CD4-positive, alpha-beta T cell treated with Interferon gamma for 1 hour (primary cell): ENCODE data around the gene DENND2C.

ENCODE experiments used
- DNase-seq: peaks from one replicate; pipeline ENCODE4 v3.0.0-alpha.2; 2020

The DENND2C gene, protein sequence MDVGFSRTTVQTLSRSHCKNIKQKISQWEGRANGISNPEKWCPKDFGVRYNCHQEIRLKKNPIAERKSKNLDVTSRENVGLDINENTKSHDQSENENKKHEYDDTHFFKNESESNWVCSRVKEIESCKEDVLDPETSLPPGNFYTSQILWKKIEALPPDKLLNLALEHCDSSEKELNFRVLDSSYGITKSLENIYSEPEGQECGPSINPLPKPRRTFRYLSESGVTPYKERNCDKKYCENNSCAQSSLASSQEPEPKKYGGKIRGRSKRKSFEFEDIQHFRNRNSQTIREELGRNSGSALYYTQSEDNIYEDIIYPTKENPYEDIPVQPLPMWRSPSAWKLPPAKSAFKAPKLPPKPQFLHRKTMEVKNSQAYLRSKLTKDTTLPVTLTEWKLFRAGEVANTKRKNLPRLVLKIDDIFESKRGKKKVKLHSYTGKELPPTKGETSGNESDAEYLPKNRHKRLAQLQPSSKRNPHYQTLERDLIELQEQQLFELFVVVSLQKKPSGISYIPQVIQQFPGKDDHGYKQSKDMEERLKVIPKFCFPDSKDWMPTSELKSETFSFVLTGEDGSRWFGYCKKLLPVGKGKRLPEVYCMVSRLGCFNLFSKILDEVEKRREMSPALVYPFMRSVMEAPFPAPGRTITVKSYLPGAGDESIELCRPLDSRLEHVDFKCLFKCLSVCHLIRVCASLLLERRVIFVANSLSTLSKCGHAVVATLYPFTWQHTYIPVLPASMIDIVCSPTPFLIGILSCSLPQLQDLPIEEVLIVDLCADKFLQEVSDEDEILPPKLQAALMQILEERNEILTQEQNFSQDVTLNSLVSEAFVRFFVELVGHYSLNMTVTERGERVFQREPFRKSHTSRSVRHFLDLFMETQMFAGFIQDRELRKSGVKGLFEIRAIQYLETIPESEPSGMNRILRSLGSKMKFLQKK

DNA sequence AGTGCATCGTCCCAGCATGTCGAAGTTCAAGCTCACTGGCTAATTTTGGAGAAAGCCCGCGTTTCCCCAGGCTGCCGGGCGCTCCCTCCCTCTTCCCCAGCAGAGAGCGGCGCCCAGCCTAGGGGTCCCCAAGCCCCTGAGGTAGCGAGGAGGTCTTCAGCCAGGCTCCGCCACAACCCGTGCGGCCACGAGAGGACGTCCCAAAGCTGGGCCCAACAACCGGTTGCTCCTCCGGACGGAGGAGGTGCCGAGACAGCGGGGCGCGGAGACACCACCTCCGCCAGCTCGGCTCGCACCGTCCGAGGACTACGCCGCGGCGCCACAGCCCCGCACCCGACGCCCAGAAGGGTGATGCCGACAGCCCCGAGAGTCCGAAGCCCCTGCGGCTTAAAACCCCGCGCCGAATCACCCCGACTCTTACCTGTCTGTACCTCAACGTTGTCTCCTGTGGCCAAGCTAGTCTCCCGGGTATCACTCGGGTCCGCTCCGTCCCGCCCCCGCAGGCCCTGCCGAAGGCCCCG, at the start of gene DENND2C:
Gene DENND2C, minus strand, starts transcription at position 488 of the 521 bp plus-strand sequence. CDS start 44,065 bp downstream, outside the sequence.
- no peak for DNase-seq

DNA sequence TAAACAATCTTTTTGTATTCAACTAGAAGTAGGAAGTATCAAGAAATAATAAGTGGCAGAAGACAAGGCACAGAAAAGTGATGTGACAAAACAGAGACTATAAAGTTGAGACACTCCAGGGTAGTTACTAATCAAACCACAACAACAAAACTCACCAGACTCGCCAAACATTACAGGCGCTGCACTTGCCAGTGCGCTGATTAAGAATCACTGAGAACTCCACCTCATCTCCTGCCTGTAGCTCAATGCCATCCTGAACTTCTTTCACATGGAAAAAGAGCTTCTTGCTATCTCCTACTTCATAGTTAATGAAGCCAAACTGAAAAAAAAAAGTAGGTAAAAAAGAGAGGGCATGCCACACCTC, 49.6 kb upstream of the DENND2C start:
- no peak for DNase-seq

DNA sequence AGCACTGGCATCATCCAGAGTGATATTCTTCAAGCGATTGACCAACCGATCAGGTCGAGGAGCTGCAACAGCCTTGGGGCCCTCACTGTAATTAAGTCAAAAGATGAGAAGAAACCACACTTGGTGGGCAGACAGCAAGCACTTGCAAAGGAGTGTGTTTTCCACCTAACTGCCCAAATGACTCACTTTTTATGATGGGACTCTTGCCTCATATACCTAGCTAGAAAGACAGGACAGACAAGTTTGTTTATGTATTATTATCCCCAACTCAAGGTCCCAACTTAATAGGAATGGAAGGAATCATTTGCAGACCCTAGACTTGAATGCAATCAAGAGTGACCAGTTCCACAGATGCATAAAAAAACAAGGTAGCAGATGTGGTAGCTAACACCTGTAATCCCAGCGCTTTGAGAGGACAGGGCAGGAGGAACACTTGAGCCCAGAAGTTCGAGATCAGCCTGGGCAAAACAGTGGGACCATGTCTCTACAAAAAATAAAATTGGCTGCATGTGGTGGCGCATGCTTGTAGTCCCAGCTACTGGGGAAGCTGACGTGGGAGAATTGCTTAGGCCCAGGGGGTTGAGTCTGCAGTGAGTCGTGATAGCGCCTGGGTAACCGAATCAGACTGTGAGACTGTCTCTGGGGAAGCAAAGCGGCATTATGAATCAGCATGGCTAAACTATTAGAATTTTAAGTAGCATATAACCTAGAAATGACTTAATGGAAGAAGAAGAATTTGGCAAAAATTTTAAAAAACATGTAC, 49.0 kb upstream of the DENND2C start:
- no peak for DNase-seq

DNA sequence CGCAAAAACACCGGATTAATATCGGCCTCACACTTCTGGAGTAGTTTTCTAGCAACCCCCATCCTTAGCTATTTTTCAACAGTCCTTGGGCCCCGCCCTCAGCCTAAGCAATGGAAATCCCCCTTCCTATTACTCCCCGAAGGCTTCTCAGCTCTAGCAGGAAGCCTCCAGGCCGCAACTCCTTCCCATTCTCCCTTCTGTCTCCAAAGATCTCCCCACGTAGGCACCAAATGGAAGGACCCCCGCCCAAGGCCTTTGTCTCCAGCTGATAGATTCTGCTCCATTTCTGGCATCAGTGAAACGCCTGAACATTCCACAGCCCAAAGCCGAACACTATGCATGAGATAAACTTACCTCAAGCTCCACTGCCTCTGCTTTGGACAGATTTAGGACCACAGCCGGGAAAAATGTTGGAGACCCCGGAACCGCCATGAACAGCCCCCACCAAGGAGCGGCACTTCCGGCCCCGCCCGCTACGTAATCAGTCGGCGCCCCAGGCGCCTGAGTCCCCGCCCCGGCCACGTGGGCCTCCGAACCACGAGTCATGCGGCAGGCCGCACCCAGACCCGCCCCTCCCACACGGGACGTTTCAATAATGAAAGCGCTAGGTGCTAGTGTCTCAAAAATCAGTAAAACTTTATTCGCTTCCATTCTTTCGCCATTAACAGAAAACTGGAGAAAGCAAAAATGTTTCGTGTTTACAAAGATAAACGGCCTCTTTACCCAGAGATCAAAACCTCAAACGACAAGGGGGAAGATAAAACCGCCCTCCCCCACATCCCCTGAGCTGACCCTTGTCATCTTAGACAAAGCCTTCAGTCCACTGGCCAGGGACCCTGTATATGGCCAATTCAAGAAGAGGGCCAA, 46.7 kb upstream of the DENND2C start, which contains the start of gene NRAS:
Gene NRAS, minus strand, starts transcription at position 468 of the 867 bp plus-strand sequence. CDS start 611 bp downstream, outside the sequence.
- peak; percentile 93 for DNase-seq

DNA sequence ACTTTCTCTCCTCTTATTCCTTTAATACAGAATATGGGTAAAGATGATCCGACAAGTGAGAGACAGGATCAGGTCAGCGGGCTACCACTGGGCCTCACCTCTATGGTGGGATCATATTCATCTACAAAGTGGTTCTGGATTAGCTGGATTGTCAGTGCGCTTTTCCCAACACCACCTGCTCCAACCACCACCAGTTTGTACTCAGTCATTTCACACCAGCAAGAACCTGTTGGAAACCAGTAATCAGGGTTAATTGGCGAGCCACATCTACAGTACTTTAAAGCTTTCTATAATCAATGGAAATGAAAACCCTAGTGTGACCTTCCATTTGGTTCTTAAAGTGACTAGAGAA, 46.1 kb upstream of the DENND2C start:
- no peak for DNase-seq

DNA sequence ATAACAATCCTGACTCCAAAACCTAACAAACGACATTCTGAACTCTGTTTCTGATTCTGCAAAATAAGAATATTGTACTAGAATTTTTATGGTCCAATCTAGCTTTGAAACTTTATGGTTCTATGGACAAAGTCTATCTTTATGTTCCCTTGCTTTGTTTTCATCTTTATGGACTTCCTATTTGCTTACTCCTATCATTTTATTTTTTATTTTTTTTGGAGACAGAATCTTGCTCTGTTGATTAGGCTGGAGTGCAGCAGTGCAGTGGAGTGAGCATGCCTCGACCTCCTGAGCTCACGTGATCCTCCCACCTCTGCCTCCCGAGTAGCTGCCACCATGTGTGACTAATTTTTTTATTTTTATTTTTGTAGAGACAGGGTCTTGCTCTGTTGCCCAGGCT, 43.1 kb upstream of the DENND2C start:
- DNase-seq: no peak

DNA sequence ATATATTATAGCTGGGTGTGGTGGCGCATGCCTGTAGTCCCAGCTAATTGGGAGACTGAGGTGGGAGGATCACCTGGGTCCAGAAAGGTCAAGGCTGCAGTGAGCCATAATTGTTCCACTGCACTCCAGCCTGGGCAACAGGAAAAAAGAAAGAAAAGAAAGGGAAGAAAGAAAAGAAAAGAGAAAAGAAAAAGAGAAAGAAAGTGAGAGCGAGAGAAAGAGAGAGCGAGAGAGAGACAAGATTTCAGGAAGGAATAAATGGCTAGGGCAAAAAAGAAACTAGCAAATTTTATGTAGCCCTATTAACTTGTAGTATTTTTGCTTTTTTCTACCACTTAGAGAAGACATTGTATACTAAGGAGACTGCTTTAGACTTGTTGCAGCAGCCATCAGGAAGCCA, 40.5 kb upstream of the DENND2C start:
- DNase-seq: no peak

DNA sequence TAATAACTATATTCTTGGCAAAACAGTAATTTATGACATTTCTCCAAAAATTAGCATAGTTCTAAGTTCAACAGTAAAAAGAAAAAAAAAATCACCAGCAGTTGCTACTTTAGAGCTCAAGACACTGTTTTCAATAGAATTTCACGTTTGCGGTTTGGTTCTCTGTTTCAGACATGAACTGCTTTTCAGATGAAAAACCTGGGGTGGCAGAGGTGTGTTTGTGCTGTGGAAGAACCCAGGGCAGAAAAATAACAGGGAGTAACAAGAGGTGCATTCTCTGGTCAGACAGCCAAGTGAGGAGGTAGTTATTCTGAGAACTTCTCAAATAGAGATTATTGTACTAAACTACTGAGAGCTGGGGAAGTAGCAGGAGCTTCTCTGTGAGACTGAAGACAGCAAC, 37.8 kb upstream of the DENND2C start:
- no peak for DNase-seq

DNA sequence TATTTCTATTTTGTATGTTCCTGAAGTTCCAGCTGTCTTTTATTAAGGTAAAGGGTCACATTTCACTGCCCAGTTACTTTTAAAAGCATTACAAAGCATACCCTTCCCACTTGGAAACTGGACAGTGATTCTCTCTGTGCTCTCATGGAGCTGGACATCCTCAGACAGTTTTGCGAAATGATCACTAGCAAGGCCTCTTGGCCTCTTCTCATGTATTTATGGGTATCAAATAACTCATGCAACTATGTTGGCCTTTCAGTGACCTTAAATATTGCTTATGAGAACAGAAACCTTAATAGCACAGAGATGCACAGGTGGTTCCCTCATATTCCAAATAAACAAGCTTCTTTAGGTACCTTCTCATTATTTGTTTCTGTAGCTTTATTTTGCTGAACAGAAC, 33.4 kb upstream of the DENND2C start:
- no peak for DNase-seq

DNA sequence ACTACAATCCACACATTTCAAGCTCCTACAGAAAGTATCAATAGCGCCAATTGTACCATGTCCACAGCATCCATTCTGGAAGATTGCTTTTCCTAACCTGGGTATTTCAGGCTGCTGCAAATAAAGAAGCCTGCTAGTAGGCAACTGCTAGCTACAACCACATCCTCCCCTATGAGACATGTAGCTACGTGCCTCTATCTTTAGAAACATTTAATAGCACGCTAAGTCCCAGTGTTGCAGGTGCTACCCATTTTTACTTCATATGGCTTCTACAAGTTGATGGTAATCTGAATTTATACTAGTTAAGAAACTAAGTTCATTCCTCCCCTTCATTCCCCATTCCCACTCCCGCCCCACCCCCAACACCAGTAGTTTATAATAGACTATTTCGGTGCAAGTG, 32.9 kb upstream of the DENND2C start:
- no peak for DNase-seq

DNA sequence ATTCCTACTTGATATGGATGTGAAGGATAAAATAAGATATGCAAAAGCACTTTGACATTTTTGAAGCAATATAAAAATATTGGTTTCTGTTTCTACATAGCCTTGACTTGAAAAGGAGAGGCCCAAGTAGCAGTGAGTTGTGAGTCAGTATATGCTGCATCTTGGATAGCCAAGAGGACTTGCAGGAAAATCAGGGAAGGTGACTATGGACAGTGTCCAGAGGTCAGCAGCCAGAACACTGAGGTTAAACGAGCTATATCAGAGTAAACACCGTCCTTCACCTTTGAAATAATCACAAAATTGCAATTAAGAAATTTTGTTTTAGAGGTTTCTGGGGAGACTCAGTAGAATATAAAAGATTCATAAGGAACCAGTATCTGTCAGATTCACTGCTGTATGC, 32.1 kb upstream of the DENND2C start:
- DNase-seq: no peak

DNA sequence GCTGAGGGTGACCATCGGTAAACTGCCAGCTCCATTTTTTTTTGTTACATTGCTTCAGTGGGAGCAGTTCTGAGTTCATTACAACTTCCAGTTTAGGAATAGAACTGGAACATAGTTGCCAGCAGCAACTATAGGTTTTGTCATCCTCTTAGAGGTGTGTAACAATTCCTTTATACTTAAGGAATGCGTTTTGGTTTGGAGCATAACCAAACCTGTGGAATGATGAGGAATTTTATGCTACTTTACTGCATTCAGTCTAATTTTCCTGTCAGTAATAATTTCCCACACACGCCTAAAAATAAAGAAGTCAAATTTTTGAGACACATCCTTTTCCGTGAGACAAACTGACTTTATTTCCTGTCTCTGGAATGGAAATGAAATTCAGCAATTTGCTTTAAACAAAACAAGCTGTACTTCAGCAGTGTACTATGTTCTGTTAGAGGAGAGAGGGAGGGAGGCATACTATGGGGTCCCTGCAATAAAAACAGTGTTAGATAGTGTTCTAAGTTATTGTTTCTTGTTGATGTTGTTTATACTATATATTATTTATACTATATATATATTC, 30.3 kb upstream of the DENND2C start:
- DNase-seq: no peak

DNA sequence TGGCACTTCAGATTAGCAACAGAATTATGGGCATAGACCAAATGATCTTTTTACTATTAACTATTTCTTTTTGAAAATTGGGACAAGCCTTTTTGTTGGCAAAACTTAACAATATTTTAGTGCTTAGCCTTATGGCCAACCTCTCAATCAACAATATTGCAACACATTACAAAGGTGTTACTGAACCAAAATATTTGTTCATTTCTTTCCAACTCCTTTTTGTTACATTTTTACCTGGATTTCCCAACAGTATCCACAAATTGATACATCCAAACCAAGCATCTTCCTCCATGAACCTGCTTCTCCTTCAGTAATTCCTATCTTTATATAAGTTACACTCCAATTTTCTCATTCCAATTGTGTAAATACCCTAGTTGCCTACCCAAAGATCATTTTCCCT, 27.0 kb upstream of the DENND2C start:
- no peak for DNase-seq

DNA sequence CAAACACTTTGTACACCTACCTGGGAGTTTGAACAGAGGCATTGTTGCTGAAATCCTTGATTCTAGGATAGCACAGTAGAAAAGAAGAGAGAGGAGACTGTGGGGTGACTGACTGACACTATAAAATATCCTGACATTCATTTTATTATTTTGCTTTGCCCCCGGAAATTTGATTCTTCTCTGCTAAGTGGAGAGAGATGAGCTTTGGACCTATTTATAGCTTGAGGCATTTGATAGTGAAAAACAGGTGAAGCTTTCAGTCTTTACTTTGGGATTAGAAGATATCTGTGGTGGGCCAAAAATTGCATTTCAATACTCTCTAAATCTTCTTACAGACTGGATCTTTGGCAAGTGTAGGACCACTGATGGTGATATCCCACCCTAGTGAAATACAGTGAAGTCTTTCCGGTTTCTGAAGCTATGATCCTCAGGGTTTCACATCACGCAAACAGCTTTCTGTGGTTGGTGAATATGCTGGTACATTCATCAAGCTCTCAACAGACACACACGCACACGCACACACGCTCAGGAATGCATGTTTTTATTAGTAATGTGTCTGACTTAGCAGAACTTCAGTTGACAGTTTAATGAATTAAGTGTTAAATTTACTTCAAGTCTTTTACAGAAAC, 25.7 kb upstream of the DENND2C start, which contains the start of gene AMPD1:
Gene AMPD1, minus strand, starts transcription at position 117 of the 629 bp plus-strand sequence. Its CDS starts 75 bp downstream, at position 42.
- no peak for DNase-seq

DNA sequence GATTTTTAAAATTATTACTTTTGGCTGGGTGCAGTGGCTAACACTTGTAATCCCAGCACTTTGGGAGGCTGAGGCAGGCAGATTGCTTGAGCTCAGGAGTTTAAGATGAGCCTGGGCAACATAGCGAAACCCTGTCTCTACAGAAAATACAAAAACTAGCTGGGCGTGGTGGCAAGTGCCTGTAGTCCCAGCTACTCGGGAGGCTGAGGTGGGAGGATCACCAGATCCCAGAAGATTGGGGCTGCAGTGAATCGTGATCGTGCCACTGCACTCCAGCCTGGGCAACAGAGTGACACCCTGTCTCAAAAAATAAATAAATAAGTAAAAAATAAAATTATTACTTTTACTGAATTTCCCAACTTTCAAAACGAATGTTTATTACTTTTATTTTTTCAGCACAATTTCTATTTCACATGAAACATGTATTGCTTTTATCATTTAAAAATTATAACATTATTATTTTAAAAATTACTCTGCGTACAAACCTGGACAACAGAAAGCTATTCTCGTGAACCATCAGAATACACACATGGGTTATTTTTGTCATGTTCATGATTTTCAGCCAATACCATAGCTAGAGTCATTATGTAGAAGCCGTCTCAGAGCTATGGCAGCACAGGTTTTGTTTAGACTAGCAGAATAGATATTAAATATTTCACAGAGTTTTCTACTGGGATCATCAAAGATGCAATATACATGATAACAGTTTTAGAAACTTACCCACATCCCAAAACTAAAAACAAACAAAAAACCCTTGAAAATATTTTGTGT, 24.9 kb upstream of the DENND2C start:
- no peak for DNase-seq

DNA sequence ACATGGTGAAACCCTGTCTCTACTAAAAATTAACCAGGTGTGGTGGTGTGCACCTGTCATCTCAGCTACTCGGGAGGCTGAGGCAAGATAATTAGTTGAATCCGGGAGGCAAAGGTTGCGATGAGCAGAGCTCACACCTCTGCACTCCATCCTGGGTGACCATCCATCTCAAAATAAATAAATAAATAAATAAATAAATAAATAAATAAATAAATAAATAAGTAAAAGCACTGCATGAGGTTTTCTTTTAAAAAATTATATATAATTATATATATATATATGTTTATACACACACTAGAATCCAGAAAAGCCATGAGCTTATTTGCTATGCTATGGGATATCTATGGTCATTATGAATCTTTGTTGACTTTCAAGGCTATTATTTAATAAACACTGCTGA, 23.1 kb upstream of the DENND2C start:
- no peak for DNase-seq

DNA sequence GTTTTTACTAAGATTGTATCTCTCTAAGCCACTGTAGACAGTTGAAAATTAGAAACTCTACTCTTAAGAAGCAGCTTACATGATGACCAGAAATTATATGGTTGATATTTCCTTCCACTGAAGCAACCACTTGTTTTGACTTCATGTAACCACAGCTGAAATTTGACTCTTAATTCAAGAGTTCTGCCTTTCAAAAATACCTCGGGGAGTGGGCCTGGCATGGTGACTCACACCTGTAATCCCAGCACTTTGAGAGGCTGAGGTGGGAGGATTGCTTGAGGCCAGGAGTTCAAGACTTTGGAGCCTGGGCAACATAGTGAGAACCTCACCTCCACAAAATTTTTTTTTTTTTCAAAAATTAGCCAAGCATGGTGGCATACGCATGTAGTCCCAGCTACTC, 21.2 kb upstream of the DENND2C start:
- no peak for DNase-seq

DNA sequence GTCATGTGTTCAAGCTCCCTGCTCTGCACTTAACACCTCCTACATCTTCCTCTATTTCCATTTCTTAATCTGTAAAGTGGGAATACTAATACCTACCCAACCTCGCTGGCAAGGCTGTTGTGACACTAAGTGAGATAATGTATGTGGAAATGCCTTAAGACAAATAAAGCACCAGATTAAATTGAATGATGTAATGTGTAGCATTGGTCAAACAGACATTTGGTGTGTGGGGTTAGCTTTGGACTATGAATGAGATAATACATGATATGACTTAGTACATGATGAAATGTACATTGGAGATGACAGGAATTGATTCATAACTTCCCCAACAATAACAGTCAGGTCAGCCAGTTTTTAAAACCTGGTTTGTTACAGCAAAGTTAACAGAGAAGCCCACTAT, 20.3 kb upstream of the DENND2C start:
- DNase-seq: no peak

DNA sequence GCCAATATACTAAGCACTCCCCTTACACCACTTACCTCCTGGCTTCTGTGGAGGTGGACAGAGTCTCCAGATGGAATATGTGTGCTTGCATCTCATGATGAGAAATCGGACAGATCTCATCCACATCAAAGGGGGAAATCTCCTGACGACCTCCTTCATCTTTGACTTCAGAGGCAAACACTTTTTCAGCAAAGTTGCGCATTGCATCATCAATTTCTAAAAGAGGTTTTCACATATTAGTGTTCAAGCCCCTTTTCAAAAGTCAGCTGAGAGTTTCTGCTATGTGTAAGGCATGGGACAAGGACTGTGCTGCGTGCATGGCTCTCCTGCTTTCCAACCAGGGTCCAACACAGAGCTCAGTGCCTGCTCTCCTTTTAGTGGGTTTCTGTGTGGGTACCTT, 18.7 kb upstream of the DENND2C start:
- no peak for DNase-seq

DNA sequence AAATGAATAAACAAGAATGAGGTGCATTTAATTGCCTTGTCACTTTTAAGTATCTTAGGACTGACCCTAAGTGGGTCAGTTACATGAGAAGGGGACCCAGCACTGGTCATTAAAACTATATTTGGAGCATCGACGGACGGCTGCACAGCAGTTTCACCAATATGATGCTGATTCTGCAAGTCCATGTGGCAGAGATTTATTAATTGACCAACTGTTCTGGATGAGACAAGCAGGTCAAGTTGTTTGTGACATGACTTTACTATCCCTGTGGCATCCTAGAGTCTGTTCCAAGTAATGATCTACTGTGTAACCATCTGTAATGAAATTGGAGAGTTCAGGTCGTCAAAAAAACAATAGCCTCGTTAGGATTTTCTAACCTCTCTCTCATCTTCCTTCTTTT, 16.0 kb upstream of the DENND2C start:
- DNase-seq: no peak
